DND-41 (cell line): ENCODE measurements around the gene RASGEF1B.

Source experiments
- EZH2 ChIP-seq: IDR thresholded peaks from 3 replicates; pipeline ENCODE4 v1.6.1; 2012; ENCODE audit warnings: borderline replicate concordance, low read depth, mild to moderate bottlenecking, moderate library complexity, low read length, inconsistent platforms; ENCODE audit not compliant: severe bottlenecking
- TF ChIP-seq, protein P1 (sequence below): IDR thresholded peaks from 2 replicates; pipeline ENCODE4 v1.5.1; 2012; ENCODE audit warnings: borderline replicate concordance, low read length, moderate library complexity, mild to moderate bottlenecking; ENCODE audit not compliant: poor library complexity, severe bottlenecking; ENCODE audit errors: extremely low read depth

DNA sequence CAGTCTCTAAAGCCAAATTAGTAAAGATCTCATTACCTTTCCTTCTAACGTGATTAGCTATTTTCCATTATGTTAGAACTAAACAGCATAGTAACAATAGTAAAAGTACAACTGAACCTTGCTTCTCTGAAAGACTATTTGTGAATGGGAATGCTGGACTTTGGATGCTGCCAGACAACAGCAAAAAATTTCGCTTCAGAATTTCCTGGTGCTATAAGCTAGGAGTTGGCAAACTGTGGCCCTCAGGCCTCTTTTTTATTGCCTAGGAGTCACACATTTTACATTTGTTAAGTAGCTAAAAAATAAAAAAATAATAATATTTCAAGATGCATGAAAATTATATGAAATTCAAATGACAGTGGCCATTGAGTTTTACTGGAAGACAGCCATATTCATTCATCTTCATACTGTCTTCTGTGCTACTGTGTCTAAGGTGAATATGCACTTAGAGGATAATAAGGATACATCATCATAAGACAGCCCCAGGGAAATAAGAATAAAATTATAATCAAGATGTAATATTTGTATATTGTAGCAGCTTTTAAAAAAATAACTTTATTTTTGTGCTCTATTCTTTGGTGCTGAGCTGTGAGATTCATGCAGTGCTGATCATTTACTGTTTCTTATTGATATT is 34.6 kb downstream of the RASGEF1B start:
- TF ChIP-seq, protein P1, sequence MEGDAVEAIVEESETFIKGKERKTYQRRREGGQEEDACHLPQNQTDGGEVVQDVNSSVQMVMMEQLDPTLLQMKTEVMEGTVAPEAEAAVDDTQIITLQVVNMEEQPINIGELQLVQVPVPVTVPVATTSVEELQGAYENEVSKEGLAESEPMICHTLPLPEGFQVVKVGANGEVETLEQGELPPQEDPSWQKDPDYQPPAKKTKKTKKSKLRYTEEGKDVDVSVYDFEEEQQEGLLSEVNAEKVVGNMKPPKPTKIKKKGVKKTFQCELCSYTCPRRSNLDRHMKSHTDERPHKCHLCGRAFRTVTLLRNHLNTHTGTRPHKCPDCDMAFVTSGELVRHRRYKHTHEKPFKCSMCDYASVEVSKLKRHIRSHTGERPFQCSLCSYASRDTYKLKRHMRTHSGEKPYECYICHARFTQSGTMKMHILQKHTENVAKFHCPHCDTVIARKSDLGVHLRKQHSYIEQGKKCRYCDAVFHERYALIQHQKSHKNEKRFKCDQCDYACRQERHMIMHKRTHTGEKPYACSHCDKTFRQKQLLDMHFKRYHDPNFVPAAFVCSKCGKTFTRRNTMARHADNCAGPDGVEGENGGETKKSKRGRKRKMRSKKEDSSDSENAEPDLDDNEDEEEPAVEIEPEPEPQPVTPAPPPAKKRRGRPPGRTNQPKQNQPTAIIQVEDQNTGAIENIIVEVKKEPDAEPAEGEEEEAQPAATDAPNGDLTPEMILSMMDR = no peak
- TF ChIP-seq EZH2 = no peak
